Spleen (tissue), 7 donors: ENCODE measurements around the gene BANK1.

Experiments used
- CTCF ChIP-seq, 11 experiments: fragments of 200-600 bp in 7 of 11; fragments of 450-650 bp in 4 of 11; sonication (generic) in 4 of 11; IDR thresholded peaks in 8 of 11; conservative IDR thresholded peaks in 3 of 11; 1 replicate in 7 of 11; 2 replicates in 4 of 11; pipeline versions ENCODE4 v1.4.0 to v1.8.0; 2016 to 2021; ENCODE audit warnings: antibody characterized with exemption in 11 of 11, inconsistent platforms in 4 of 11, mild to moderate bottlenecking in 1 of 11
- POLR2A ChIP-seq, 3 donors: fragments of 450-650 bp; IDR thresholded peaks; one replicate each; pipeline ENCODE4 v1.5.1; 2017; ENCODE audit warnings: antibody characterized with exemption in 3 of 3, mild to moderate bottlenecking in 1 of 3
- POLR2AphosphoS5 ChIP-seq, 3 donors: sonication (generic); formaldehyde crosslinking; IDR thresholded peaks; one replicate each; pipeline ENCODE4 v1.5.1; 2017; ENCODE audit warnings: antibody characterized with exemption in 3 of 3
- donor health status: DM: no; HTN: no; CAD: no; lungs with moderate emphysema.
- donor health status: DM: no; HTN: no; CAD: no.
- donor health status: DM: no; HTN: no; CAD: no.

GRCh38 chr4:102116121-102116520, 325.6 kb downstream of the BANK1 start:
- no peak for TF ChIP-seq CTCF (IDR thresholded peaks at IDR 0.05 in 8 of 11, conservative IDR thresholded peaks at IDR 0.05 in 3 of 11)
- TF ChIP-seq POLR2AphosphoS5 (IDR thresholded peaks at IDR 0.05): no peak
- no peak for TF ChIP-seq POLR2A (IDR thresholded peaks at IDR 0.05)
